Neural progenitor cell (in vitro differentiated cells): ENCODE results near the gene ANKRD2.
"Not testable (repeated sequence)": the region's sequence is repeated elsewhere in the genome, so short reads cannot be mapped to it uniquely, and the experiment has no call there.

Source experiments
- EZH2 ChIP-seq: fragments of 200-600 bp; sonication (generic); IDR thresholded peaks from 2 replicates; pipeline ENCODE4 v1.6.1; 2017; ENCODE audit warnings: antibody characterized with exemption, mild to moderate bottlenecking, moderate library complexity
- TF ChIP-seq, protein P1 (sequence below): fragments of 200-600 bp; sonication (generic); IDR thresholded peaks from 2 replicates; pipeline ENCODE4 v1.5.1; 2017; ENCODE audit warnings: antibody characterized with exemption, mild to moderate bottlenecking

DNA sequence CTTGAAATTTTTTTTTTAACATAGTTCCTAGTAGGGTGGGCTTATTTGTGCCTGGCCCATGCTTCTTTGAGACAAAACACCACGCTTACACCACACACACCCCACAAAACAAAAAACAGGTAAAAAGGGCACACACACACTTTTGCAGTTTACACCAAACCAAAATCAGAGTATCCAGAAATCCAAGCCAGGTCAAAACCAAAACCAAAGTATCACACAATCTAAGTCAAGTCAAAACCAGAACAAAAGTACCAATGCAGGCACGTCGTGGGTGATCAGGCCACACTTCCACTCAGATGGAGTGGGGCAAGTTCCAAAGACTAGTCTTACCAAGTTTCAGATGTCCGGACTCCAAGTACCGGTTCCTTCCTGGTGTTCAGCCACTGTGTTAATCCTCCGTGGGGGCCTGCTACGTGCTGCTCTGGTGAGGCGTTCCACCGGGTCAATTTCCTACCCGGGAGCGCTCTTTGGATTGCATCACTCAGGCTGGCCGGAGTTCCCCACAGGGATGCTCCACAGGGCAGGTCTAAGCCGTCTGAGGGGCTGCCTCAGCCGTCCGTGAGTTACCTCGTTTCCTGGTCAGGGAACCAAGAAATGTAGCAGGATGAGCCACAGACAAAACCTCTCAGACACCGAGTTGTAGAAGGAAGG, 11.7 kb upstream of the ANKRD2 start:
- TF ChIP-seq, protein P1, sequence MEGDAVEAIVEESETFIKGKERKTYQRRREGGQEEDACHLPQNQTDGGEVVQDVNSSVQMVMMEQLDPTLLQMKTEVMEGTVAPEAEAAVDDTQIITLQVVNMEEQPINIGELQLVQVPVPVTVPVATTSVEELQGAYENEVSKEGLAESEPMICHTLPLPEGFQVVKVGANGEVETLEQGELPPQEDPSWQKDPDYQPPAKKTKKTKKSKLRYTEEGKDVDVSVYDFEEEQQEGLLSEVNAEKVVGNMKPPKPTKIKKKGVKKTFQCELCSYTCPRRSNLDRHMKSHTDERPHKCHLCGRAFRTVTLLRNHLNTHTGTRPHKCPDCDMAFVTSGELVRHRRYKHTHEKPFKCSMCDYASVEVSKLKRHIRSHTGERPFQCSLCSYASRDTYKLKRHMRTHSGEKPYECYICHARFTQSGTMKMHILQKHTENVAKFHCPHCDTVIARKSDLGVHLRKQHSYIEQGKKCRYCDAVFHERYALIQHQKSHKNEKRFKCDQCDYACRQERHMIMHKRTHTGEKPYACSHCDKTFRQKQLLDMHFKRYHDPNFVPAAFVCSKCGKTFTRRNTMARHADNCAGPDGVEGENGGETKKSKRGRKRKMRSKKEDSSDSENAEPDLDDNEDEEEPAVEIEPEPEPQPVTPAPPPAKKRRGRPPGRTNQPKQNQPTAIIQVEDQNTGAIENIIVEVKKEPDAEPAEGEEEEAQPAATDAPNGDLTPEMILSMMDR, result not testable (repeated sequence)
- TF ChIP-seq EZH2, result not testable (repeated sequence)
